Activated CD4-positive, alpha-beta T cell treated with anti-CD3 and anti-CD28 coated beads, Interleukin-2, amount 50 U/mL, for 48 hours (primary cell): ENCODE measurements around the gene ARHGAP45.
"Not testable (repeated sequence)": the region's sequence is repeated elsewhere in the genome, so short reads cannot be mapped to it uniquely, and the experiment has no call there.

Experiments used
- DNase-seq, 2 experiments: peaks; one replicate each; pipeline ENCODE4 v3.0.0-alpha.2; 2020

Gene ARHGAP45

GRCh38 chr19:1106841-1107660, 40.1 kb downstream of the ARHGAP45 start:
- peak in 1 of 2 experiments; percentile 32 for DNase-seq

- DNase-seq, result no peak
Measured at GRCh38 chr19:1107661-1108261, 40.8 kb downstream of the ARHGAP45 start.

- no peak for DNase-seq
Measured at GRCh38 chr19:1108291-1109031, 41.5 kb downstream of the ARHGAP45 start.

- DNase-seq, result no peak
Measured at GRCh38 chr19:1109032-1109551, 42.1 kb downstream of the ARHGAP45 start.

GRCh38 chr19:1109697-1110671, 43.0 kb downstream of the ARHGAP45 start:
- DNase-seq, result no peak

- DNase-seq, result no peak
Measured at GRCh38 chr19:1110809-1111640, 44.1 kb downstream of the ARHGAP45 start.

- no peak for DNase-seq
Measured at GRCh38 chr19:1111641-1112267, 44.8 kb downstream of the ARHGAP45 start.

- DNase-seq, result peak in 1 of 2 experiments; percentile 31
Measured at GRCh38 chr19:1112268-1113029, 45.5 kb downstream of the ARHGAP45 start.

GRCh38 chr19:1113030-1113985, 46.3 kb downstream of the ARHGAP45 start:
- peak; percentile 90 to 92 for DNase-seq

GRCh38 chr19:1113986-1114483, 47.1 kb downstream of the ARHGAP45 start:
- no peak for DNase-seq

GRCh38 chr19:1114728-1115127, 47.8 kb downstream of the ARHGAP45 start:
- DNase-seq, result not testable (repeated sequence)

GRCh38 chr19:1115646-1116420, 48.9 kb downstream of the ARHGAP45 start:
- DNase-seq, result no peak

- no peak for DNase-seq
Measured at GRCh38 chr19:1116726-1117581, 50.0 kb downstream of the ARHGAP45 start.

- no peak for DNase-seq
Measured at GRCh38 chr19:1117654-1118053, 50.7 kb downstream of the ARHGAP45 start.

GRCh38 chr19:1118999-1119398, 52.0 kb downstream of the ARHGAP45 start:
- no peak for DNase-seq

GRCh38 chr19:1119475-1120217, 52.7 kb downstream of the ARHGAP45 start:
- DNase-seq, result no peak
